SH-SY5Y (cell line): Measurements from ENCODE around the gene CAMKMT.

ENCODE experiments used
- GATA2 ChIP-seq: IDR thresholded peaks from 2 replicates; pipeline ENCODE4 v1.6.1; 2011; ENCODE audit warnings: mild to moderate bottlenecking, low read depth, low read length
- GATA3 ChIP-seq: IDR thresholded peaks from 2 replicates; pipeline ENCODE4 v1.6.1; 2011; ENCODE audit warnings: low read depth, mild to moderate bottlenecking, low read length, moderate library complexity

- no peak for TF ChIP-seq GATA3
- TF ChIP-seq GATA2: no peak
These were observed 2.9 kb downstream of the CAMKMT start for GRCh38 chr2:44364604-44365003.
